NCI-H748 (cell line): ENCODE data around the gene CHMP6.

Experiments
- DNase-seq: peaks from one replicate; lab custom pipeline; 2025; ENCODE audit not compliant: unreplicated experiment; lab: John Stamatoyannopoulos, UW

The CHMP6 gene

DNA sequence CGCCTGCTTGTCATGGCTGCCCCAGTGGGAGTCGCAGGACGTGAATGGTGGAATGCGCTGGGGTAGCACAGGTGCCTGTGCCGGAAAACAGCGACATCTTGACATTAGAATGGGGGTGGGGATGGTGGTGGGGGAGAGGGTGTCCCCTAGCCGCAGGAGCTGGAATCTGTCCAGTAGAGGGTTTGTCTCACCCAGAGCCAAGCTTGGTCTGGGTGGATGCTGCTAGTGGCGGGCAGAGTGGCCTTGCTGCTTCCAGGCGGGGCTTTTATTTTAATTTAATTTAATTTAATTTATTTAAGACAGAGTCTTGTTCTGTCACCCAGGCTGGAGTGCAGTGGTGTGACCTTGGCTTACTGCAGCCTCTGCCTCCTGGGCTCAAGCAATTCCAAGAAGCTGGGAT lies 51.0 kb downstream of the CHMP6 start:
- DNase-seq, result no peak

DNA sequence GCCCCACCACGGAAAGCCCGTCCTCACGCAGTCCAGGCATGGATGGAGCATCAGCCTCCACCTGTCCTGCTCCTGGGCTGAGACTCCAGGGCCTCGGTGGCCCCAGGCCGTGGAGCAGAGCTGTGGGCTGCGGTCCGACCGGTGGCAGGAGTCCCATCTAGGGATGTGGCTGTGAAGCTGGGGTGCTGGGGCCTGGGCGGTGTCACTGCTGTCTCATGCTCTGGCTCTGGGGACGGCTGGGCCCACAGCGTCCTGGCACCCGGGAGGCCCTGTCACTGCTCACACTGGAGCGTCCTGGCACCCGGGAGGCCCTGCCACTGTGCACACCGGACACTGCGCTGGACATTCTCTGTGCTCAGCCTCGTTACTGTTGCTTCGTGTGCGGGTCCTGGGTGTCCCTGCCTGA lies 51.7 kb downstream of the CHMP6 start:
- no peak for DNase-seq

DNA sequence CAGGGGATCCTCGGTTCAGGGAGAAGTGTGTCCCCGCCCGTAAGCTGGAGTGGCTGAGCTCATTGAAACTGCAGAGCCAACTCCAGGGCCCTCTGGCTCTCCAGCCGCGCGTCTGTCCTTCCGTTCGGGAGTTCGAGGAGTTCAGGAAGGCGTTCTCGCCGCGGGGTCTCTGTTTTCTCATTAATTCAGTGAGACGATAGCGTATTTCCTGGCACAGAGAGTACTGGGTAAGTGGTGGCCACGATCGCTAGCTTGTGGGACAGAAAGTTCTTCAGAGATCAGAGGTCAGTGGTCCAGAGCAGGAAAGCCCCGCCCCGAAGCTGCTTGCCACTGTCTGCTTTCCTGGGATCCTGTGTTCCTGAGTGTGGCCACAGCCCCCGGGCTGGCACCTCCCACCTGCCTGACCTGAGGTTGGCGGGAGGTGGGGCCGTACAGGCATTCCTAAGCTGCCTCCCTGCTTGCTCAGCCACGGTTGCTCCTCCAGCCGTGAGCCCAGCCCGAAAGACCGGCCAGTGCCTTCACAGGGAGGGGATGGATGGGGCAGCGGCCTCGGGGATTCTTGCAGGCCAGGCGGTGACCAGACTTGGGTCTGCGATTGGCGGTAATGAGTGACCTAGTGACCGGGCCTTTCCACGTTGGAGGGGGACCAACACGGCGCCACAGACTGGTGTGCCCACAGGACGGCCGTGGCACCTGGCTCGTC lies 52.2 kb downstream of the CHMP6 start:
- no peak for DNase-seq

- no peak for DNase-seq
Measured at GRCh38 chr17:81044428-81044763, 52.8 kb downstream of the CHMP6 start.

DNA sequence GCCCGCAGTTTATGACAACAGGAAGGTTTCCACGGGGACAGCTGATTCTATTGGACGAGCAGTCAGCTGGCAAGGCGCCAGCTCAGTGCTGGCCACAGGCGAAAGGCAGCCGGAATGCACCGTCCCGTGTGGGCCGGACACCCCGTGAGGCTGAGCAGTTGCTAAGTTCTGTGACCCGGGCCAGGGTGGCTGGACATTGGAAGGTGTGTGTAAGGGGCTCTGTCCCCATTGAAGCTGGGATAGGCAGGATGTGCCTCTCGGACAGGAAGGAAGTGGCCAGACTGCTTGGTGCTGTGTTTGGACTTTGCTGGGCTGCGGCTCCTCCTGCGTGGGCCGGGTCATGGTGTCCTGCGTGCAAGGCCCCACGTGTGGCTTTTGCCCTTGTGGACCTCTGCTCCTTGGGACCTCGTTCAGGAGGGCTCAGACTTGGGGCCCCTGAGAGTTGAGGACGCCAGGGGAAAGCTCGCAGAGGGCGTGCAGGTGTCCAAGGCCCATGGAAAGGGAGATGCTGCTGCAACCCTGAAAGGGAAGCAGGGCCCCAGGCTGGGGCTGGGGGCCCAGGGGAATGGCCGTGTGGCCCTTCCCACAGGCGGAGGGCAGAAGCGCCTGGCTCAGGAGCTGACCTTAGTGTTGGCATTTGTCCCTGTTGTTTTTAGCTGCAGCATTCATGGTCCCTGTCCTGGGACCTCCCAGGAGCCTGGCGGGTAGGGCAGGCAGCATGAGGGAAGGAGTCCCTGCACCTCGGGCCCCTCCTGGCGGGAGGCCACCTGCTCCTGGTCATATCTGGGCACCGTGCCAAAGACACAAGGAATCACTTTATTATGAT lies 53.3 kb downstream of the CHMP6 start:
- DNase-seq, result peak; percentile 39

DNA sequence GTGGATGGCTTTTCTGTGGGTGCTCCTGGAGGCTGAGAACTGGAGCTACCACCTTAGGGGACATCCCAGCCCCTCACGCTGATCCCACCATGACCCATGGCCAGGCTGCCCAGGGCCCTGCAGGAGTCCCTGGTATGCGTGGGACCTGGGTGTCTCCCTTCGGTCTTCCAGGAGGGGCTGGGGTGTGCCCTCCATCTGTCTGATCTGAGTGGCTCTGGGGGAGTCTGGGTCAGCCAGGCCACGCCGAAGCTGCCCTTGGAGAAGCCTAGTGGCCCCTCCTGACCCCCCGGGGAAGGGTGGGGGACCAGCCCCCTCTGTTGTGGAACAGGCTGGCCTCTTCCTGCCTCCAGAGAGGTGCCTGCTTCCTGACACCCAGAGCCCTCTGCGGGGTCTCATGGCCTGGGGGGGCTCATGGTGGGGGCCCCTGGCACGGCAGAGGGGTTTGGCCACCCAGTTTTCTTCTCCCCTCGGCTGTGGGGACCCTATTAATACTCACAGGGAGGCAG lies 54.0 kb downstream of the CHMP6 start:
- no peak for DNase-seq

DNA sequence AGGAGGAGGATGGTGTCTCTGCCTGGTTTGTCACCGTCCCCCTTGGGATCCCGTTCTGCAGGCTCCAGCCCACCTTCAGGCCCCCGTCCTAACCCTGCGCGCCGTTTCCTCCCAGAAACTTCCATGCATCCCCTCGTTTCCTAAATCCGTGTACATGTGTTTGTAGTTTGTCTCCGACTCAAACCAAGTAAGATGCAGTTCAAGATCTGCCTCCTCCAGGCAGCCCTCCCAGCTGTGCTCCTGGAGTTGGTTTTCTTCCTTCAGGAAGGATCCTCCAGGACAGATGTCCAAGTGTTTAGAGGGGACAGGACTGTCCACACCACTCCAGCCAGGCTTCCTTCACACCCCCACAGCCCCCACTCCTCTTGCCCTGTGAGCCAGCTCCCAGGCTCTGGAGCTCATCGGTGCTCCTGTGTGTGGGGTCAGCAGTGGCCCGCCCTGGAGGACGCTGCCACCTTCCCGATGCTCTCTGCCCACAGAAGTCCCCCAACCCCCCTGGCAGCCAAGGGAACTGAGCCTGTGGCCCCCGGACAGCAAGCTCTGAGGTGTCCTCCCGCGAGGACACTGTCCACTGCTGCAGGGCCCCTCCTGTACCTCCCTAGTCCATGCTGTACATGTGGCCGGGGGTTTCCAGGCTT lies 54.6 kb downstream of the CHMP6 start:
- no peak for DNase-seq

GRCh38 chr17:81046770-81047359 lies 55.2 kb downstream of the CHMP6 start:
- no peak for DNase-seq

- DNase-seq, result no peak
Measured at GRCh38 chr17:81048827-81049371, 57.3 kb downstream of the CHMP6 start.

- no peak for DNase-seq
Measured at GRCh38 chr17:81049372-81049911, 57.8 kb downstream of the CHMP6 start.
